Measurements from ENCODE around the gene ZNF431.

The ZNF431 gene

GRCh38 chr19:21147540-21147939 lies 5.7 kb downstream of the ZNF431 start:
- WGBS, 2 experiments (ENCODE audit: insufficient coverage in 2 of 2), result no CpG with 5 or more reads among the region's 1 CpG
- Histone ChIP-seq H3K9me3 (ENCODE audit: control insufficient read depth, low read length) (peaks cover 32% of the 10 kb centered on the region), H3K4me1 (ENCODE audit: control insufficient read depth, insufficient read depth, low read length, poor library complexity, severe bottlenecking) (no peaks in the 10 kb centered on the region), H3K4me3 (ENCODE audit: extremely low read depth, insufficient read depth, low read length, poor library complexity, severe bottlenecking) (no peak overlapping the region), H3K36me3 (ENCODE audit: control insufficient read depth, insufficient read depth, low read length) (peaks cover 92% of the 10 kb centered on the region), H3K27ac (ENCODE audit: low read depth, low read length, severe bottlenecking) (no peak overlapping the region)

GRCh38 chr19:21148681-21149080 lies 6.8 kb downstream of the ZNF431 start:
- Histone ChIP-seq H3K36me3 (ENCODE audit: control insufficient read depth, insufficient read depth, low read length) (peaks cover 94% of the 10 kb centered on the region), H3K27ac (ENCODE audit: low read depth, low read length, severe bottlenecking) (no peak overlapping the region), H3K4me1 (ENCODE audit: control insufficient read depth, insufficient read depth, low read length, poor library complexity, severe bottlenecking) (no peaks in the 10 kb centered on the region), H3K4me3 (ENCODE audit: extremely low read depth, insufficient read depth, low read length, poor library complexity, severe bottlenecking) (no peak overlapping the region), H3K9me3 (ENCODE audit: control insufficient read depth, low read length) (peaks cover 29% of the 10 kb centered on the region)

DNA sequence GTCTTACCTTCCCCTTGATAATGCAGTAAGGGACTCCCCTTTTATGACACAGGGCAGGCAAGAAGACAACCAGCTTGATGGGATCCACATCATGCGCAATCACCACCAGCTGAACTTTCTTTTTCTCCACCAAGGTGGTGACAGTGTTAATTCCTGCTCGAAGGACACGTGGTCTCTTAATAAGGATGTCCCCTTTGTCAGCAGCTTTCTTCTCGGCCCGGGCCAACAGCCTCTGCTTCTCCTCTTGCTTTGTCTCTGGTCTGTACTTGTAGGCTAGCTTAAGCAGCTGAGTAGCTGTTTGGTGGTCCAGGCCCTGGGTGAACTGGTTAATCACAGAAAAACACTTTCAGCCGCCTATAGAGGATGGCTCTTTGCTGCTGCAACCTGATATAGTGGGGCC lies 8.0 kb downstream of the ZNF431 start:
- peaks cover 86% of the 10 kb centered on the region for H3K36me3 ChIP-seq (ENCODE audit: control insufficient read depth, insufficient read depth, low read length)
- peaks cover 24% of the 10 kb centered on the region for H3K9me3 ChIP-seq (ENCODE audit: control insufficient read depth, low read length)
- H3K4me3 ChIP-seq (ENCODE audit: extremely low read depth, insufficient read depth, low read length, poor library complexity, severe bottlenecking), result no peak overlapping the region
- no peaks in the 10 kb centered on the region for H3K4me1 ChIP-seq (ENCODE audit: control insufficient read depth, insufficient read depth, low read length, poor library complexity, severe bottlenecking)
- H3K27ac ChIP-seq (ENCODE audit: low read depth, low read length, severe bottlenecking), result no peak overlapping the region
- WGBS, 2 experiments (ENCODE audit: insufficient coverage in 2 of 2), result 96 to 97% methylated on average over 5 to 6 of the region's 6 CpGs

GRCh38 chr19:21151460-21151859 lies 9.6 kb downstream of the ZNF431 start:
- Histone ChIP-seq H3K36me3 (ENCODE audit: control insufficient read depth, insufficient read depth, low read length) (peaks cover 82% of the 10 kb centered on the region), H3K9me3 (ENCODE audit: control insufficient read depth, low read length) (peaks cover 11% of the 10 kb centered on the region), H3K27ac (ENCODE audit: low read depth, low read length, severe bottlenecking) (no peak overlapping the region), H3K4me3 (ENCODE audit: extremely low read depth, insufficient read depth, low read length, poor library complexity, severe bottlenecking) (no peak overlapping the region), H3K4me1 (ENCODE audit: control insufficient read depth, insufficient read depth, low read length, poor library complexity, severe bottlenecking) (no peaks in the 10 kb centered on the region)
- WGBS, 2 experiments (ENCODE audit: insufficient coverage in 2 of 2), result 100% methylated on average over 1 of the region's 1 CpG; no CpG with 5 or more reads in 1 of the 2 experiments

DNA sequence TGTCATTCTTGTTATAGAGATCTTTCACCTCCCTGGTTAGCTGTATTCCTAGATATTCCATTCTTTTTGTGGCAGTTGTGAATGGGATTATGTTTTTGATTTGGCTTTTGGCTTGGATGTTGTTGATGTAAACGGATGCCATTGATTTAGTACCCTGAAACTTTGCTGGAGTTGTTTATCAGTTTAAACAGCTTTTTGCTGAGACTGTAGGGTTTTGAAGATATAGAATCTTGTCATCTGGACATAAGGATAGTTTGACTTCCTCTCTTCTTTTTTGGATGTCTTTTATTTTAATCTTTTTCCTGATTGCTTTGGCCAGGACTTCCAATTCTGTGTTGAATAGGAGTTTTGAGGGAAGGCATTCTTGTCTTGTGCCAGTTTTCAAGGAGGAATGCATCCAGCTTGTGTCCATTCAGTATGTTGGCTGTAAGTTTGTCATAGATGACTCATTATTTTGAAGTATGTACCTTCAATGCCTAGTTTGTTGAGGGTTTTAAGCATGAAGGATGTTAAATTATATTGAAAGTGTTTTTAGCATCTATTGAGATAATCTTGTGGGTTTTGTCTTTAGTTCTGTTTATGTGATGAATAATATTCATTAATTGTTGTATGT lies 16.8 kb downstream of the ZNF431 start:
- no peaks in the 10 kb centered on the region for H3K4me1 ChIP-seq (ENCODE audit: control insufficient read depth, insufficient read depth, low read length, poor library complexity, severe bottlenecking)
- H3K27ac ChIP-seq (ENCODE audit: low read depth, low read length, severe bottlenecking), result no peak overlapping the region
- 100% methylated on average over 1 of the region's 1 CpG; no CpG with 5 or more reads in 1 of the 2 experiments for WGBS, 2 experiments (ENCODE audit: insufficient coverage in 2 of 2)
- no peak overlapping the region for H3K4me3 ChIP-seq (ENCODE audit: extremely low read depth, insufficient read depth, low read length, poor library complexity, severe bottlenecking)
- H3K36me3 ChIP-seq (ENCODE audit: control insufficient read depth, insufficient read depth, low read length), result peaks cover 65% of the 10 kb centered on the region
- no peaks in the 10 kb centered on the region for H3K9me3 ChIP-seq (ENCODE audit: control insufficient read depth, low read length)

GRCh38 chr19:21164541-21164940 lies 22.7 kb downstream of the ZNF431 start:
- H3K36me3 ChIP-seq (ENCODE audit: control insufficient read depth, insufficient read depth, low read length), result peaks cover 75% of the 10 kb centered on the region

GRCh38 chr19:21166436-21166835 lies 24.6 kb downstream of the ZNF431 start:
- H3K4me3 ChIP-seq (ENCODE audit: extremely low read depth, insufficient read depth, low read length, poor library complexity, severe bottlenecking), result no peak overlapping the region
- H3K27ac ChIP-seq (ENCODE audit: low read depth, low read length, severe bottlenecking), result no peak overlapping the region
- H3K4me1 ChIP-seq (ENCODE audit: control insufficient read depth, insufficient read depth, low read length, poor library complexity, severe bottlenecking), result no peaks in the 10 kb centered on the region
- no CpG with 5 or more reads among the region's 2 CpGs for WGBS, 2 experiments (ENCODE audit: insufficient coverage in 2 of 2)
- H3K9me3 ChIP-seq (ENCODE audit: control insufficient read depth, low read length), result no peaks in the 10 kb centered on the region
- peaks cover 73% of the 10 kb centered on the region for H3K36me3 ChIP-seq (ENCODE audit: control insufficient read depth, insufficient read depth, low read length)

More at GRCh38 chr19:21164541-21164940, 22.7 kb downstream of the ZNF431 start:
- H3K4me3 ChIP-seq (ENCODE audit: extremely low read depth, insufficient read depth, low read length, poor library complexity, severe bottlenecking), result no peak overlapping the region
- 86 to 93% methylated on average over 3 to 5 of the region's 5 CpGs for WGBS, 2 experiments (ENCODE audit: insufficient coverage in 2 of 2)
- H3K27ac ChIP-seq (ENCODE audit: low read depth, low read length, severe bottlenecking), result no peak overlapping the region
- H3K4me1 ChIP-seq (ENCODE audit: control insufficient read depth, insufficient read depth, low read length, poor library complexity, severe bottlenecking), result no peaks in the 10 kb centered on the region
- no peaks in the 10 kb centered on the region for H3K9me3 ChIP-seq (ENCODE audit: control insufficient read depth, low read length)

DNA sequence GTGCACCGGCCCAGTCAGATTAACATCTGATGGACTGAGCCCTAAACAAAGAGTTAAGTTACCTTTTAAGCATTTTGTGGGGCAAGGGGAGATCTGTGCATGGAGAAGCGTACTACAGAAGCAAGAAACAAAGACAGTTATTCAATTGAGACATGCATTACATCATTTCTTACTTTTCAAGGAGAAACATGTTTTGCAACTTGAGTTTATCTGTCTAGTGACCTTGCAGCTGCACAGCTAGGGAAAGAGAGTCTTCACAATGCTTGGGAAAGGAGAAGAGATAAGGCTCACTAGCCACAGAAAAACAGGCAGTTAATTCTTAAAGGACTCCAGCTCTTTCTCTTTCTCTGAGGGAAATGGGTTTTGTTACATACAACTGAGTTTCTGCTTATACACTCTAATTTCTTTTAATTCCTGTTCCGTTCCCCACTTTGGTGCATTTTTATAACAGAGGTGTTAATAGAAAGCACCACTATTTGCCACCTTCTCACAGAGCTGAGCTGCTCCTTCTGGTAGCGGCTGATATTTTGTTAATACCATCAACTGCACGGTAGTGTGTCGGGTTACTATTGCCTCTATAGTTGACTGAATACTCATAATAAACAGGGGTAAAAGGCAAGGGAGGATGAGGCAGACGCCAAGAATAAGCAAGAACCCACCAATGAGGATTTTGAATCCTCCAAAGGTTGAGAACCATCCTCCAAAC lies 55.9 kb downstream of the ZNF431 start:
- Histone ChIP-seq H3K4me3 (ENCODE audit: extremely low read depth, insufficient read depth, low read length, poor library complexity, severe bottlenecking) (no peak overlapping the region), H3K9me3 (ENCODE audit: control insufficient read depth, low read length) (no peaks in the 10 kb centered on the region), H3K27ac (ENCODE audit: low read depth, low read length, severe bottlenecking) (no peak overlapping the region), H3K36me3 (ENCODE audit: control insufficient read depth, insufficient read depth, low read length) (no peaks in the 10 kb centered on the region), H3K4me1 (ENCODE audit: control insufficient read depth, insufficient read depth, low read length, poor library complexity, severe bottlenecking) (no peaks in the 10 kb centered on the region)
- 83 to 100% methylated on average over 1 of the region's 7 CpGs for WGBS, 2 experiments (ENCODE audit: insufficient coverage in 2 of 2)

DNA sequence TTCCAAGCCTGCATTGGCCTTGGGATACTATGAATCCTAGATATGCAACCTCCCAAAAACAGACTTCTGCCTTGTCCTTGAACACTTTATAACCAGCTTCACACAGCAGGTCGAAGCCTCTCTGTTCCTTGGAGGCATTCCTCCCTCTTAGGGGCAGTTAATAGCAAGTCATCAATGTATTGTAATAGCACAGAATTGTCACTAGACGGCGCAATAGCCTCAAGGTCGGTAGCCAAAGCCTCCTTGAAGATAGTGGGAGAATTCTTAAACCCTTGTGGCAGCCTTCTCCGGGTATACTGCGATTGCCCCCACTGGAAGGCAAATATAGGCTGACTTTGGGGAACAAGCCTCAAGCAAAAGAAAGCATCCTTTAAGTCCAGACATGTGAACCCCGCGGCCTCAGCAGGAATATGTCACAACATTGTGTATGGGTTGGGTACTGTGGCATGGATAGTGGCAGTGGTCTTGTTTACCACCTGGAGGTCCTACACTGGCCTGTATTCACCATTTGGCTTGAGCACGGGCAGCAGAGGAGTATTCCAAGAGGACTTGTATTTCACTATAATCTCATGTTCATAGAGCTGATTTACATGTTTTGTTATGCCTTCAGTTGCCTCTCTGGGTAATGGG lies 61.1 kb downstream of the ZNF431 start:
- no peaks in the 10 kb centered on the region for H3K36me3 ChIP-seq (ENCODE audit: control insufficient read depth, insufficient read depth, low read length)
- no peak overlapping the region for H3K27ac ChIP-seq (ENCODE audit: low read depth, low read length, severe bottlenecking)
- WGBS, 2 experiments (ENCODE audit: insufficient coverage in 2 of 2), result 46 to 51% methylated on average over 8 of the region's 9 CpGs
- H3K9me3 ChIP-seq (ENCODE audit: control insufficient read depth, low read length), result peaks cover 10% of the 10 kb centered on the region
- H3K4me3 ChIP-seq (ENCODE audit: extremely low read depth, insufficient read depth, low read length, poor library complexity, severe bottlenecking), result no peak overlapping the region
- no peaks in the 10 kb centered on the region for H3K4me1 ChIP-seq (ENCODE audit: control insufficient read depth, insufficient read depth, low read length, poor library complexity, severe bottlenecking)

- Histone ChIP-seq H3K4me3 (ENCODE audit: extremely low read depth, insufficient read depth, low read length, poor library complexity, severe bottlenecking) (no peak overlapping the region), H3K4me1 (ENCODE audit: control insufficient read depth, insufficient read depth, low read length, poor library complexity, severe bottlenecking) (no peaks in the 10 kb centered on the region), H3K9me3 (ENCODE audit: control insufficient read depth, low read length) (peaks cover 19% of the 10 kb centered on the region), H3K27ac (ENCODE audit: low read depth, low read length, severe bottlenecking) (no peak overlapping the region), H3K36me3 (ENCODE audit: control insufficient read depth, insufficient read depth, low read length) (no peaks in the 10 kb centered on the region)
- 39 to 61% methylated on average over 3 to 4 of the region's 6 CpGs for WGBS, 2 experiments (ENCODE audit: insufficient coverage in 2 of 2)
Measured at GRCh38 chr19:21210037-21210621, 68.3 kb downstream of the ZNF431 start.

DNA sequence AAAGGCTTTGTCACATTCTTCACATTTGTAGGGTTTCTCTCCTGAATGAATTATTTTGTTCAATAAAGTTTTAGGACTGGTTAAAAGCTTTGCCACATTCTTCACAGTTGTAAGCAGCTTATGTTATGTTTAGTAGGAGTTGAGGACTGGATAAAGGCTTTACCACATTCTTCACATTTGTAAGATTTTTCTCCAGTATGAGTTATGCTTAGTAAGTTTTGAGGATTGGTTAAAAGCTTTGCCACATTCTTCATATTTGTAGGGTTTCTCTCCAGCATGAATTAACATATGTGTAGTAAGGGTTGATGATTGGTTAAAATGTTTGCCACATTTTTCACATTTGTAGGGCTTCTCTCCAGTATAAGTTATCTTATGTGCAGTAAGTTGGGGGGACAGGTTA lies 79.9 kb downstream of the ZNF431 start:
- no peaks in the 10 kb centered on the region for H3K36me3 ChIP-seq (ENCODE audit: control insufficient read depth, insufficient read depth, low read length)
- peak overlapping the region; percentile 93 for H3K27ac ChIP-seq (ENCODE audit: low read depth, low read length, severe bottlenecking)
- H3K4me1 ChIP-seq (ENCODE audit: control insufficient read depth, insufficient read depth, low read length, poor library complexity, severe bottlenecking), result peaks cover 9% of the 10 kb centered on the region
- H3K9me3 ChIP-seq (ENCODE audit: control insufficient read depth, low read length), result peaks cover 5% of the 10 kb centered on the region
- no peak overlapping the region for H3K4me3 ChIP-seq (ENCODE audit: extremely low read depth, insufficient read depth, low read length, poor library complexity, severe bottlenecking)

All from mesodermal cell (in vitro differentiated cells).